ENCODE measurements around the gene NIPA2. TPM values are rescaled to one million over a fixed set of nuclear protein-coding genes. Genes with fewer than 3 reads are reported as not detected.

NIPA2 gene
- total and polyA plus RNA-seq, 4 donors = 11.7 to 31.6 (median 20.9) TPM

DNA sequence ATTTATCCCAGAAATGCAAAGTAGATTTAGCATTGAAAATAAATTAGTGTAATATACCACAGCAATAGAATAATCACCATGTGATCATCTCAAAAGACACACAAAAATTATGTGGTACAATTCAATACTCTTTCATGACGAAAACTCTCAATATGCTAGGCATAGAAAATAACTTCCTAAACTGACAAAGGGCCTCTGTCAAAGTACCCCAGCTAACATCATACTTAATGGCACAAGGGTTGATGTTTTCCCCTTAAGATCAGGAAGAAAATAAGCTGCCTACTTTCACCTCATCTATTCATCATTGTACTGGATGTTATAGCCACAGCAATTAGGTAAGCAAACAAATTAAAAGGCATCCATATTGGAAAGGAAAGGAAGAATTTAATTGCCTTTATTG is 22.7 kb upstream of the NIPA2 start (continued):
- no peak for TF ChIP-seq SP1 (IDR thresholded peaks at IDR 0.05)
- no peak for TF ChIP-seq EGR1 (IDR thresholded peaks at IDR 0.05; ENCODE audit: low read depth in 2 of 2)

DNA sequence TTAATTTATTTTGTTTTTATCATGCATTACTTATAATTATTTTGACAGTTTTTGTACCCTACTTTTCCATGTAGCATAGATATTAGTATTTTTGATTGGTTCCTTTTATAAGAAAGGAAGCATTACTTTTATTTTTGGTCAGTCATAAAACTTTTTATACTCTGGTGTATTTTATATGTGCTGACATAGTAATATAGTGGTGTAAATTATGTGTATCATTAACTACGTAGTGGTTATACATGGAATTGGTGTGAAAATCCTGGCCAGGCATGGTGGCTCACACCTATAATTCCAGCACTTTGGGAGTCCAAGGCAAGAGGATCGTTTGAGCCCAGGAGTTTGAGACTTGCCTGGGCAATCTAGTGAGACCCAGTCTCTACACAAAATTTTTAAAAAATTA is 18.8 kb upstream of the NIPA2 start:
- 85% methylated on average over 2 of the region's 2 CpGs for WGBS
- TF ChIP-seq RXRA (IDR thresholded peaks at IDR 0.05) (no peak), JUND (IDR thresholded peaks at IDR 0.05) (no peak), NR2F2 (IDR thresholded peaks at IDR 0.05) (no peak), EGR1 (IDR thresholded peaks at IDR 0.05; ENCODE audit: low read depth in 2 of 2) (no peak), FOXA2 (IDR thresholded peaks at IDR 0.05) (no peak), SP1 (IDR thresholded peaks at IDR 0.05) (no peak), HNF4A (conservative IDR thresholded peaks at IDR 0.05) (no peak), YY1 (IDR thresholded peaks at IDR 0.05) (no peak), GABPA (IDR thresholded peaks at IDR 0.05 in 1 of 2, conservative IDR thresholded peaks at IDR 0.05 in 1 of 2) (no peak), FOXA1 (IDR thresholded peaks at IDR 0.05) (no peak), HNF4G (IDR thresholded peaks at IDR 0.05) (no peak), RAD21 (IDR thresholded peaks at IDR 0.05) (no peak)
- TF ChIP-seq, protein P1, sequence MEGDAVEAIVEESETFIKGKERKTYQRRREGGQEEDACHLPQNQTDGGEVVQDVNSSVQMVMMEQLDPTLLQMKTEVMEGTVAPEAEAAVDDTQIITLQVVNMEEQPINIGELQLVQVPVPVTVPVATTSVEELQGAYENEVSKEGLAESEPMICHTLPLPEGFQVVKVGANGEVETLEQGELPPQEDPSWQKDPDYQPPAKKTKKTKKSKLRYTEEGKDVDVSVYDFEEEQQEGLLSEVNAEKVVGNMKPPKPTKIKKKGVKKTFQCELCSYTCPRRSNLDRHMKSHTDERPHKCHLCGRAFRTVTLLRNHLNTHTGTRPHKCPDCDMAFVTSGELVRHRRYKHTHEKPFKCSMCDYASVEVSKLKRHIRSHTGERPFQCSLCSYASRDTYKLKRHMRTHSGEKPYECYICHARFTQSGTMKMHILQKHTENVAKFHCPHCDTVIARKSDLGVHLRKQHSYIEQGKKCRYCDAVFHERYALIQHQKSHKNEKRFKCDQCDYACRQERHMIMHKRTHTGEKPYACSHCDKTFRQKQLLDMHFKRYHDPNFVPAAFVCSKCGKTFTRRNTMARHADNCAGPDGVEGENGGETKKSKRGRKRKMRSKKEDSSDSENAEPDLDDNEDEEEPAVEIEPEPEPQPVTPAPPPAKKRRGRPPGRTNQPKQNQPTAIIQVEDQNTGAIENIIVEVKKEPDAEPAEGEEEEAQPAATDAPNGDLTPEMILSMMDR (IDR thresholded peaks at IDR 0.05; ENCODE audit: low read depth, low read length, missing input control) = no peak
- TF ChIP-seq, protein P2, sequence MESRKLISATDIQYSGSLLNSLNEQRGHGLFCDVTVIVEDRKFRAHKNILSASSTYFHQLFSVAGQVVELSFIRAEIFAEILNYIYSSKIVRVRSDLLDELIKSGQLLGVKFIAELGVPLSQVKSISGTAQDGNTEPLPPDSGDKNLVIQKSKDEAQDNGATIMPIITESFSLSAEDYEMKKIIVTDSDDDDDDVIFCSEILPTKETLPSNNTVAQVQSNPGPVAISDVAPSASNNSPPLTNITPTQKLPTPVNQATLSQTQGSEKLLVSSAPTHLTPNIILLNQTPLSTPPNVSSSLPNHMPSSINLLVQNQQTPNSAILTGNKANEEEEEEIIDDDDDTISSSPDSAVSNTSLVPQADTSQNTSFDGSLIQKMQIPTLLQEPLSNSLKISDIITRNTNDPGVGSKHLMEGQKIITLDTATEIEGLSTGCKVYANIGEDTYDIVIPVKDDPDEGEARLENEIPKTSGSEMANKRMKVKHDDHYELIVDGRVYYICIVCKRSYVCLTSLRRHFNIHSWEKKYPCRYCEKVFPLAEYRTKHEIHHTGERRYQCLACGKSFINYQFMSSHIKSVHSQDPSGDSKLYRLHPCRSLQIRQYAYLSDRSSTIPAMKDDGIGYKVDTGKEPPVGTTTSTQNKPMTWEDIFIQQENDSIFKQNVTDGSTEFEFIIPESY (IDR thresholded peaks at IDR 0.05) = no peak
- TF ChIP-seq, protein P3, sequence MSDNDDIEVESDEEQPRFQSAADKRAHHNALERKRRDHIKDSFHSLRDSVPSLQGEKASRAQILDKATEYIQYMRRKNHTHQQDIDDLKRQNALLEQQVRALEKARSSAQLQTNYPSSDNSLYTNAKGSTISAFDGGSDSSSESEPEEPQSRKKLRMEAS (IDR thresholded peaks at IDR 0.05) = no peak

DNA sequence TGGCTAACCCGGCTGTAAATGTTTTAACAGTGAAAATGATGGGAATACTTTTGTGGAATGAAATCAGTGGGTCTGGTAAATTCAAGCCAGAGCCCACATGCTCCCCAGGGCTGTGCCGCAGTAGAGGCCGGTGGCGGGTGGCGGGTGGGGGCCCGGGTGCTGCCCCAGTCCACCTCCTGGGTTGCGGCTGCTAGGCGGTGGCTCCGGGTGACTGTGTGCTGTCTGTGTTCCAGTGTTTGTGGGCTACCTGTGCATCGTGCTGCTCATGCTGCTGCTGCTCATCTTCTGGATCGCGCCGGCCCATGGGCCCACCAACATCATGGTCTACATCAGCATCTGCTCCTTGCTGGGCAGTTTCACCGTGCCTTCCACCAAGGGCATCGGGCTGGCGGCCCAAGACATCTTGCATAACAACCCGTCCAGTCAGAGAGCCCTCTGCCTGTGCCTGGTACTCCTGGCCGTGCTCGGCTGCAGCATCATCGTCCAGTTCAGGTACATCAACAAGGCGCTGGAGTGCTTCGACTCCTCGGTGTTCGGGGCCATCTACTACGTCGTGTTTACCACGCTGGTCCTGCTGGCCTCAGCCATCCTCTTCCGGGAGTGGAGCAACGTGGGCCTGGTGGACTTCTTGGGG is 14.9 kb upstream of the NIPA2 start:
- Histone ChIP-seq H3K27ac (ENCODE audit: low read depth in 1 of 2, low read length in 2 of 2) (no peak overlapping the region), H3K36me3 (ENCODE audit: control insufficient read depth in 4 of 4, insufficient read depth in 3 of 4, low read depth in 1 of 4, low read length in 3 of 4) (peaks cover 0 to 42% (median 22%) of the 10 kb centered on the region in 4 donors), H3K9me3 (ENCODE audit: control insufficient read depth in 4 of 4, low read length in 3 of 4) (no peaks in the 10 kb centered on the region), H3K4me1 (ENCODE audit: control insufficient read depth in 4 of 4, insufficient read depth in 4 of 4, low read length in 3 of 4) (no peaks in the 10 kb centered on the region), H3K4me3 (ENCODE audit: low read depth in 1 of 3, low read length in 3 of 3) (no peak overlapping the region), H3K9ac (ENCODE audit: low read depth in 1 of 2, low read length in 2 of 2) (no peak overlapping the region), H3K27me3 (ENCODE audit: control insufficient read depth in 4 of 4, insufficient read depth in 4 of 4, low read length in 3 of 4) (no peaks in the 10 kb centered on the region)
- DNase-seq (ENCODE audit: low spot score) = no peak
- WGBS = 96% methylated on average over 29 of the region's 29 CpGs
- TF ChIP-seq EGR1 (IDR thresholded peaks at IDR 0.05; ENCODE audit: low read depth in 2 of 2) (no peak), NR2F2 (IDR thresholded peaks at IDR 0.05) (no peak), JUND (IDR thresholded peaks at IDR 0.05) (no peak), RXRA (IDR thresholded peaks at IDR 0.05) (no peak), FOXA2 (IDR thresholded peaks at IDR 0.05) (no peak)
- TF ChIP-seq, protein P3 (IDR thresholded peaks at IDR 0.05) = no peak
- TF ChIP-seq, protein P4, sequence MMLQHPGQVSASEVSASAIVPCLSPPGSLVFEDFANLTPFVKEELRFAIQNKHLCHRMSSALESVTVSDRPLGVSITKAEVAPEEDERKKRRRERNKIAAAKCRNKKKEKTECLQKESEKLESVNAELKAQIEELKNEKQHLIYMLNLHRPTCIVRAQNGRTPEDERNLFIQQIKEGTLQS (IDR thresholded peaks at IDR 0.05) = no peak

More for the DNA sequence above, 18.8 kb upstream of the NIPA2 start:
- peaks cover 0 to 31% (median 16%) of the 10 kb centered on the region in 4 donors for H3K36me3 ChIP-seq (ENCODE audit: control insufficient read depth in 4 of 4, insufficient read depth in 3 of 4, low read depth in 1 of 4, low read length in 3 of 4)
- H3K4me1 ChIP-seq (ENCODE audit: control insufficient read depth in 4 of 4, insufficient read depth in 4 of 4, low read length in 3 of 4) = no peaks in the 10 kb centered on the region
- no peak overlapping the region for H3K27ac ChIP-seq (ENCODE audit: low read depth in 1 of 2, low read length in 2 of 2)
- no peak for DNase-seq (ENCODE audit: low spot score)
- H3K9ac ChIP-seq (ENCODE audit: low read depth in 1 of 2, low read length in 2 of 2) = no peak overlapping the region
- no peaks in the 10 kb centered on the region for H3K9me3 ChIP-seq (ENCODE audit: control insufficient read depth in 4 of 4, low read length in 3 of 4)
- no peak overlapping the region for H3K4me3 ChIP-seq (ENCODE audit: low read depth in 1 of 3, low read length in 3 of 3)
- no peaks in the 10 kb centered on the region for H3K27me3 ChIP-seq (ENCODE audit: control insufficient read depth in 4 of 4, insufficient read depth in 4 of 4, low read length in 3 of 4)
